ENCODE results near the gene OR4C45. TPM values are rescaled to one million over a fixed set of nuclear protein-coding genes. Genes with fewer than 3 reads are reported as not detected.
"Not testable (repeated sequence)": the region's sequence is repeated elsewhere in the genome, so short reads cannot be mapped to it uniquely, and the experiment has no call there.

OR4C45 gene
- total RNA-seq, result not detected
- long read RNA-seq, result 0 reads

- no peak for DNase-seq (ENCODE audit: low spot score)
- intact Hi-C loops (cut with DNase I), result no loop called here
These were observed at the start of gene OR4C45 for GRCh38 chr11:50032574-50032973. Gene OR4C45 (plus strand): TSS chr11:50032874.

- DNase-seq (ENCODE audit: low spot score), result no peak
- intact Hi-C loops (cut with DNase I), result no loop called here
These were observed 37.1 kb upstream of the OR4C45 start for GRCh38 chr11:49995565-49995964.

- DNase-seq (ENCODE audit: low spot score), result no peak
- intact Hi-C loops (cut with DNase I), result no loop called here
These were observed 2.5 kb upstream of the OR4C45 start for GRCh38 chr11:50030193-50030592.

- intact Hi-C loops (cut with DNase I); DNase-seq (ENCODE audit: low spot score): not testable (repeated sequence)
These were observed 3.6 kb downstream of the OR4C45 start for GRCh38 chr11:50036239-50036638.

- DNase-seq (ENCODE audit: low spot score), result no peak
- intact Hi-C loops (cut with DNase I), result no loop called here
These were observed 4.6 kb downstream of the OR4C45 start for GRCh38 chr11:50037251-50037650.

- no peak for DNase-seq (ENCODE audit: low spot score)
- intact Hi-C loops (cut with DNase I), result no loop called here
These were observed 12.0 kb downstream of the OR4C45 start for GRCh38 chr11:50044647-50045046.

- intact Hi-C loops (cut with DNase I); DNase-seq (ENCODE audit: low spot score): not testable (repeated sequence)
These were observed 30.4 kb downstream of the OR4C45 start for GRCh38 chr11:50063056-50063455.

GRCh38 chr11:50070389-50070788 is 37.7 kb downstream of the OR4C45 start:
- no peak for DNase-seq (ENCODE audit: low spot score)
- intact Hi-C loops (cut with DNase I), result no loop called here

GRCh38 chr11:50071584-50072225 is 39.0 kb downstream of the OR4C45 start:
- no peak for DNase-seq (ENCODE audit: low spot score)
- intact Hi-C loops (cut with DNase I), result no loop called here

GRCh38 chr11:50072226-50073112 is 39.8 kb downstream of the OR4C45 start:
- intact Hi-C loops (cut with DNase I), result no loop called here
- DNase-seq (ENCODE audit: low spot score), result no peak

GRCh38 chr11:50073113-50074105 is 40.7 kb downstream of the OR4C45 start:
- intact Hi-C loops (cut with DNase I), result no loop called here

GRCh38 chr11:50074161-50074560 is 41.5 kb downstream of the OR4C45 start:
- intact Hi-C loops (cut with DNase I), result no loop called here
- DNase-seq (ENCODE audit: low spot score), result no peak

More at GRCh38 chr11:50073113-50074105, 40.7 kb downstream of the OR4C45 start:
- DNase-seq (ENCODE audit: low spot score), result no peak

GRCh38 chr11:50075856-50076255 is 43.2 kb downstream of the OR4C45 start:
- no peak for DNase-seq (ENCODE audit: low spot score)
- intact Hi-C loops (cut with DNase I), result no loop called here

GRCh38 chr11:50077526-50077925 is 44.9 kb downstream of the OR4C45 start:
- no peak for DNase-seq (ENCODE audit: low spot score)
- intact Hi-C loops (cut with DNase I), result no loop called here

GRCh38 chr11:50078001-50078400 is 45.3 kb downstream of the OR4C45 start:
- intact Hi-C loops (cut with DNase I), result no loop called here
- no peak for DNase-seq (ENCODE audit: low spot score)

- intact Hi-C loops (cut with DNase I); DNase-seq (ENCODE audit: low spot score): not testable (repeated sequence)
These were observed 46.3 kb downstream of the OR4C45 start for GRCh38 chr11:50078946-50079345.

- intact Hi-C loops (cut with DNase I), result no loop called here
- DNase-seq (ENCODE audit: low spot score), result no peak
These were observed 47.6 kb downstream of the OR4C45 start for GRCh38 chr11:50080256-50080655.
